Retinal pigment epithelial cell (primary cell): ENCODE data around the gene ADPGK.

Experiments used
- DNase-seq: peaks from one replicate; pipeline ENCODE4 v3.0.0-alpha.2; 2010; ENCODE audit warnings: low read depth
- H3K4me3 ChIP-seq: 2 replicates; pipeline ENCODE4 v1.5.1; 2011; ENCODE audit warnings: mild to moderate bottlenecking, low read length, control low read depth, moderate library complexity
- TF ChIP-seq, protein P1 (sequence below): conservative IDR thresholded peaks from 2 replicates; pipeline ENCODE4 v1.5.1; 2011; ENCODE audit warnings: low read depth, low read length, control low read depth, inconsistent platforms

Gene ADPGK

GRCh38 chr15:72783004-72783639 lies 436 bp downstream of the ADPGK start:
- DNase-seq = no peak
- H3K4me3 ChIP-seq = peak overlapping the region; percentile 77
- TF ChIP-seq, protein P1, sequence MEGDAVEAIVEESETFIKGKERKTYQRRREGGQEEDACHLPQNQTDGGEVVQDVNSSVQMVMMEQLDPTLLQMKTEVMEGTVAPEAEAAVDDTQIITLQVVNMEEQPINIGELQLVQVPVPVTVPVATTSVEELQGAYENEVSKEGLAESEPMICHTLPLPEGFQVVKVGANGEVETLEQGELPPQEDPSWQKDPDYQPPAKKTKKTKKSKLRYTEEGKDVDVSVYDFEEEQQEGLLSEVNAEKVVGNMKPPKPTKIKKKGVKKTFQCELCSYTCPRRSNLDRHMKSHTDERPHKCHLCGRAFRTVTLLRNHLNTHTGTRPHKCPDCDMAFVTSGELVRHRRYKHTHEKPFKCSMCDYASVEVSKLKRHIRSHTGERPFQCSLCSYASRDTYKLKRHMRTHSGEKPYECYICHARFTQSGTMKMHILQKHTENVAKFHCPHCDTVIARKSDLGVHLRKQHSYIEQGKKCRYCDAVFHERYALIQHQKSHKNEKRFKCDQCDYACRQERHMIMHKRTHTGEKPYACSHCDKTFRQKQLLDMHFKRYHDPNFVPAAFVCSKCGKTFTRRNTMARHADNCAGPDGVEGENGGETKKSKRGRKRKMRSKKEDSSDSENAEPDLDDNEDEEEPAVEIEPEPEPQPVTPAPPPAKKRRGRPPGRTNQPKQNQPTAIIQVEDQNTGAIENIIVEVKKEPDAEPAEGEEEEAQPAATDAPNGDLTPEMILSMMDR = peak; percentile 6

GRCh38 chr15:72782274-72783003 lies 1.1 kb downstream of the ADPGK start:
- TF ChIP-seq, protein P1 = no peak
- no peak for DNase-seq
- peak overlapping the region; percentile 77 for H3K4me3 ChIP-seq

DNA sequence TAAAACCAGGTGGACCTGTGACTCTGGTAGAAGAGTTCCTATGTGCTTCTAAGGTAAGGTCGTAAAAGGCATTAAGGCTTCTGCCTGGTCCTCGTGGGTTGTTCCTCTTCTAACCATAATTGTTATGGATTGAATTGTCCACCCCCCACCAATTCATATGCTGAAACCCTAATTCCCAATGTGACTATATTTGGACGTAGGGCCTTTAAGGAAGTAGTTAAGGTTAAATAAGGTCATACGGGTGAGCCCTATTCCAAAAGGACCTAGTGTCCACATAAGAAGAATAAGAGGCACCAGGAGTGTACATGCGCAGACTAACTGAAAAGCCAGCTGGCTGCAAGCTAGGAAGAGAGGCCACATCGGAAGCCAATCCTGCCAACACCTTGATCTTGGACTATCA lies 1.9 kb downstream of the ADPGK start:
- H3K4me3 ChIP-seq = no peak overlapping the region
- no peak for DNase-seq
- TF ChIP-seq, protein P1 = no peak

DNA sequence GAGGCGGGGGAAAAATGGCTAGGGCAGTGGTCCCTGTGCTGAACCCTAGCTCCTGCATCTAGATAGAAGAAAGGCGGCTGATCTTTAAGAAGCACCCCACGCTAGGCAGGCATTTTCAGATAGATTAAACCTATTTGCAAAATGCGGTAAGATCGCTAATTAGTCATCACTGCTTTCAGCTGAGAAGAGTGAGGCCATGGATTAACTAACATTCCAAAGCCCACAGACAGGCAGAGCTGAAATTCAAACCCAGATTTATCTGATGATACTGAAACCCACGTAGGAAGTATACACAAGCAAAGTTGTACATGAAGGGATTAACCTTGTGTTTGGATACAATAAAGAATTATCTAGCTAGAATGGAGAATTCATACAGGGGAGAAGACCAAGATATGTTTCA lies 4.8 kb downstream of the ADPGK start:
- H3K4me3 ChIP-seq = no peak overlapping the region
- DNase-seq = peak; percentile 79
- TF ChIP-seq, protein P1 = no peak

- no peak overlapping the region for H3K4me3 ChIP-seq
- TF ChIP-seq, protein P1 = no peak
Measured at GRCh38 chr15:72774696-72775383, 8.7 kb downstream of the ADPGK start.

GRCh38 chr15:72771329-72771725 lies 12.2 kb downstream of the ADPGK start:
- no peak for DNase-seq
- TF ChIP-seq, protein P1 = no peak
- H3K4me3 ChIP-seq = no peak overlapping the region

More at GRCh38 chr15:72774696-72775383, 8.7 kb downstream of the ADPGK start:
- DNase-seq = no peak
